Occipital lobe (tissue), 2 donors: ENCODE results near the gene PHEX. TPM values are rescaled to one million over a fixed set of nuclear protein-coding genes. Genes with fewer than 3 reads are reported as not detected.

Experiments used
- DNase-seq: peaks from one replicate; lab custom pipeline; 2025; lab: John Stamatoyannopoulos, UW
- total RNA-seq: library from RNA; depleted of rRNA; stranded (reverse); fragments of >200 nt; gene quantifications from one replicate; pipeline ENCODE4 v1.2.3, GENCODE V29; 2014

Gene PHEX
- total RNA-seq, 1 donor from 2014 or later, result 1.7 TPM

- no peak for DNase-seq
Measured at GRCh38 chrX:22040184-22040583, 8.1 kb downstream of the PHEX start.

DNA sequence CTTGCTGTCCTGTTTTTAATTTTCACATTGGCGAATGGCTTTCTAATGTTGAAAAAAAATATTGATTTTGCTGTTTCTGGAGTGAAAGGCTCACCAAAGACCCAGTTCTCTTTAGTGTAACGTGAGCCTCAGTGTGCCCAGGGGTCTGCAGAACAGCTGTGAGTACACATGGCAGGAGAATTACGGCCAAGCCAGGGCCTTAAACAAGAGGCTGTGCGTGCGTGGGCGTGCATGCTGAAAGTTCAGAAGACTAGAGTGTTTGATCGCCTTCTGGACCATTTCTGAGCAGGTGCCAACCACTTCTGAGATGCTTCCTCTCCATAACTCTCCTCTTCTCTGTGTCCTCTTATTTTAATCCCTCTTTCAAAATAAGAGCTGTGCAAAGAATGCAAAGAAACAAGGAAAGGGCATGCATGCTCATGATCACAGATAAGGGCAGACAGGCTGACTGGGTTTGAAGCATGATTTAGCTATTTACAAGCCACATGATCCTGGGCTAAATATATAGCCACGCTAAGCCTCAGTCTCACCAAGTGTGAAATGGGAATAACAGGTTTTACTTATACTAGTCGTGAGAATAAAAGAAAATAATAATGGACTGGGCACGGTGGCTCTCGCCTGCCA is 9.9 kb downstream of the PHEX start:
- no peak for DNase-seq

DNA sequence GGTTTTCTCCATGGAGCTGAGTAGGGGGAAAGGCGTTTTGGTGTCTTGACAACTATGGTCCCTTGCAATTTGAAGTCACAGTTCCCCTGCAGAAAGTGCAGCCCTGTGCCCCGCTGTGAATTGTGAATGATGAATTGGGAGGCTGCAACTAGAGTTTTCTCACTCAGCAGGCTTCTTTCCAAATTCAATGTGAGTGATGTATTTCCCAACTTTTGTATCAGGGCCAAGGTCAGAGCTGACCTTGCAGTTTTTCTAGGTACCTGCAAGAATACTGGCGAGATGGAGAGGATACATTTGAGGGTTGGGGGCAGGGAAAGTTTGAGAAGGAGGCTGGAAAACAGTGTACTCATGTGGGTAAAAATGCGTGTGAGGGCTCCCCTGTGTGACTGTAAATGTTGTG is 11.7 kb downstream of the PHEX start:
- DNase-seq, result no peak

DNA sequence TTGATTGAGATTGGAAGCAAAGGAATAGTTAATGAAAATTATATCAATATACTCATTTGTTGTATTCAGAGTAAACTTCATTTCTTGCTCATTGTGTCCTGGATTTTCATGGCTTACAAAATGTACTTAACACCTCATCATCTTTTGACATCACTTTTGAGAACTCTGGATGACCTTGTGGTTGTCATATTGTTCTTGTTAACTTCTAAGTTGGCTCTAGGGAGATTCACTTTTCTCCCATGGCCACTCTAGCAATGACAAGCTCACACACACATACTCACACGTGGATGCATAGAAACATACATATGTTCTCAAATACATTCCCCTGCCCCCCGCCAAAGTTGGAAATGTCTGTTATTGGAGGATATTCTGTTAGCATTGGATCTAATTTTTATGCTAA is 15.3 kb downstream of the PHEX start:
- DNase-seq, result no peak

DNA sequence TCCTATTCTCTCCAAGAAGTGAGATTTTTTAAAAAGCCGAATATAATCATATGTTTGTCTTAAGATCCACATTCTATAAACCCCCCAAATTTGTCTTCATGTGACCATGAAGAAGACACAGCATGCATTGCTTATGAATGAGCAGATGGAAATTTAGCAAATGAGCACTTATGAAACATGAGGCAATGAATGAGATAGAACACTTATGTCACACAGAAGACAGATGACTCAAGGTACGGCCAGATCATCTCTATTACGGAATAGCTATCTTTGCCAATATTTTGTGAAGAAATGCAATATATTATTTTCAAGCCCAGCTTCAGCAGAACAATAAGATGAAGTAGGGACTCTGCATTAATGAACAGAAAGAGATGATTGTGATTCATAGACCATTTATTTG is 21.4 kb downstream of the PHEX start:
- DNase-seq, result no peak

DNA sequence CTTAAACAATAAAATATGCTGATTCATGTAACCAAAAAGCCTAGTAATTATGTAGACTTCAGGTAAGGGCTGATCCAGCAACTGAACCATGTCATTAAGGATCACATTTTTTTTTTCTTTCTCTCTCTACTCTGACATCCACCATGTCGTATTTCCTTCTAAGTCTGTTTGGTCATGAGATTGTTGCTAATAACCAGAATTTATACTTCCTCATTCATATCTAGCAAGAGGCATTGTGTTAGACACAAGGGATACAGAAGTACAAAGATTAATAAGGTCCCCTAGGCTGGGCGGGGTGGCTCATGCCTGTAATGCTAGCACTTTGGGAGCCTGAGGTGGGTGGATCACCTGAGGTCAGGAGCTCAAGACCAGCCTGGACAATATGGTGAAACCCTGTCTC is 24.1 kb downstream of the PHEX start:
- no peak for DNase-seq

DNA sequence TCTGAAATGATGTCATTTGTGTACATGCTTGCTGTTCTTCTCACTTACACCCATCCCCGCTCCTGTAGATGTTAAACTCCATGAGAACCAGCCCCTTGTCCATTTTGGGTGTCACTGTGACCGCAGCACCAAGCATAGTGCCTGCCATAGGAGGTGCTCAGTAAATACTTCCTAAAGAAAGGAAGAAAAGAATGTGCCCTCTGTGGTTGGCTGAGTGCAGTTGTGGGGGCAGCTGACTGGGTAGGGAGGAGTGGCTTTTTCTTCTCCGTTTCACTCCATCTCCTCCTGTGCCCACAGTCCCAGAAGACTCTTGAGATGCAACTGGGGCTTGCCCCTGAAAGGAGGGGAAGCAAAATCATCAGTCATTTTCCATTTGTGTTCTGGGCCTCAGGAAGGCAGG is 25.5 kb downstream of the PHEX start:
- no peak for DNase-seq

- no peak for DNase-seq
Measured at GRCh38 chrX:22059775-22060174, 27.6 kb downstream of the PHEX start.

GRCh38 chrX:22060415-22061280 is 28.5 kb downstream of the PHEX start:
- DNase-seq, result no peak

GRCh38 chrX:22063284-22063683 is 31.2 kb downstream of the PHEX start:
- DNase-seq, result no peak

- no peak for DNase-seq
Measured at GRCh38 chrX:22069586-22069985, 37.5 kb downstream of the PHEX start.

DNA sequence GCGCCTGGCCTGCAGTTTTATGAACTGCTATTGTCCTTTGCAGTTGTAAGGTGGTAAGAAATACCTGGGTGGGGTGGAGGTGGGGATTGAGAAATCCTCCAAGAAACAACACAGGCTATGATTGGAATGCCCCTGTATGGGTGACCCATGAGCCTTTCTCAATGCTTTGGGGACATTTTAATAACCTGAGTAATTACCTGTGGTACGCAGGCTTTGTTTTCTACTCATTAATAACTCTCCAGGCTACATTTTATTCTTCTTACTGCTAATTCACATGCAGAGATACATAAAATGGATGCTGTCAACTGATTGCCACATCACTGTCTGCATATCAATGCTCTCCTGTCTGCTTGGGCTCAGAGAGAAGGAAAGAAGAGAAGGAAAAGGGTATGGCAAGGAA is 41.8 kb downstream of the PHEX start:
- no peak for DNase-seq

DNA sequence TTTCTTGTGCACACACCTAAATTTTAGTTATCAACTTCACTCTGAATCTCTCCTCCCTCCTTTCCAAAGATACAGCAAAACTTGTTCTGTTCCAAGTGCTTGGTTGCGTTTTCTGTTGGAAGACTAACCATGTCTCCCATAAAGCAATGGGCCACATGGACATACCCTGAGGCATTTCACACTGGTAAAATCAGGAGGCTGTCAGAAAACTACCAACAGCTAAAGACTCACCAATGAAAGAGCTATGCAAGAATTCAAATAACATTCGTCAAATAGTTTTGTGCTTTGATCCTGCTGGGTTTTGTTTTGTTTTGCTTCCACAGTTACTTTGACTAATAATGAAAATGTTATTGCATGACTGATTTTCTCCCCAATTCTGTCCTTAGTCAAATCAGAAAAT is 46.0 kb downstream of the PHEX start:
- no peak for DNase-seq

- no peak for DNase-seq
Measured at GRCh38 chrX:22081475-22082092, 49.5 kb downstream of the PHEX start.

DNA sequence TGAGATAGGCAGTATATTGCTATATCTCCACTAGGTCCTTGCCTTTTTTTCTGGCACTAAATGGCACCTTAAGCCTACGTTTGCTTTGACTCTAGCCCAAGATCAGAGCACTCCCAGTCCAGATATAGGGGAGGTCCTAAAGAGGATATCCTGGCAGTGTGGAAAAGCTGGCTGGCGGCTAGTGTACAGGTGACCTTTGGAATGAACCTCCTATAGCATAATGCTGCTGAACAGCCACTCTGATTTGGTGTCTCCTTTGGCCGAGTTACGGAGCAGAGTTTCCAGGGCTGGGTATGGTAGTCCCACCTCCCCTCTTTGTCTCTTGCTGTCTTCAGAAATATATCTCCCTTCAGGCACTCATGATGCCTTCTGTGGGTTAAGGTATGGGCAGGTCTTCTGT is 53.9 kb downstream of the PHEX start:
- no peak for DNase-seq

DNA sequence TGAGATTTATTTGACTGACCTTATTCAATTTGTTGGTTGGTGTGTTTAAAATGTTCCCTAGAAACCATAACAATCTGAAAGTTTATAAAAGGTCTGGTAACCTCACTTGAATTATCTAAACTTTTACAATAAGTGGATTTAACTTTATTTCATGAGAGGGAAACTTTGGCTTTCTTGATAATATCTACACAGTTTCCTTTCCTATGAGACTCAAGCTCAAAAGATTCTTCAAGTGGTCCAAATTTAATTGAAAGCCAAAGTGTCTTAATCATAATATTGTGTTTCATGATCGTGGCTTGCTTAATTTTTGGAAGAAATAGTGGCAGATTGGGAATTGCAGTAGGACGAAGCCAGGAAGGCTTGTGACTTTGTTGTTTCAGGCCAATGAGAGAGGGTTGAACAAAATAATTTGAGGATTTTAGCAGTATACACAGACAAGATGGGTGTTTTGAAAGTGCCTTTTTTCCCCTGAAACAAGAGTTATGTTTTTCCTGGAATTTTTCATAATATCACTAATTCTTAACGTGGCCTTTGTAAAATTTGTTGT is 55.0 kb downstream of the PHEX start:
- DNase-seq, result no peak

- no peak for DNase-seq
Measured at GRCh38 chrX:22088326-22088725, 56.2 kb downstream of the PHEX start.

GRCh38 chrX:22090181-22090580 is 58.1 kb downstream of the PHEX start:
- no peak for DNase-seq

- no peak for DNase-seq
Measured at GRCh38 chrX:22093550-22093949, 61.4 kb downstream of the PHEX start.

DNA sequence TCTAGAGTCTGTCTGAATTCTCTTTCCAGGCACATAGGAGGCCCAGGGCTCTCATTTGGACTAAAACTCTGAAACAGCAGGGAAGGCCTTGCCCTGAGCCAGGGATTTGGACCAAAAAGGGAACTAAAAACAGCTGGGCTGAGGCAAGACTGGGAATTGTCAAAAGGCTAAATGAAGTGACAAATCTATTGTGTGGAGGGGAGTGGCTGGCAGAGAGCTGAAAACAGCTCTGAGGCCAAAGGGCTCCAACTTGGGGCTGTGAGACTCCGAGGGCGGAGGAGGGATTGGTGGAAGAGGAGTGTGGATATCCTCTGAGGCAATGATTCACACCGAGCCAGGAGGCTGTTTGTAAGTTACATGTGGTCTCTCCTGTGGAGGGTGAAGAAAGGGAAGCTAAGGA is 63.2 kb downstream of the PHEX start:
- DNase-seq, result no peak

DNA sequence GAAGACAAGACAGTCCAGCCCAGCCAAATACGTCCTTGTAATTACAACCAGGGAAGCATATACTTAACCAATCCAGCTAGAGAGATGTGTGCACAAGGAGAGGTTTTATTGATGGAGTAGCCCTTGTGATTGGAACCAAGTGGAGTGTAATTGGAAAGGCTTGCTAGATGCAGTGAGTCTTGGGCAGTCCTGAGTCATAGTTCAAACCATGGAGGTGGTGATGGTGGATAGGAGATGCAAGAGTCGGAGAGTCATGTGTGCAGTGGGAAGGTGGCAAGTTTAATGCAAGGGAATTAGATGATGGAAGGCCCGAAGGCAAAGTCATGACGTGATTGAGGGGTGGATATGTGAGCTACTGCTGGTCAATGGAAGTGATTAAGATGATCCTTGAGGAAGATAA is 63.7 kb downstream of the PHEX start:
- DNase-seq, result no peak

DNA sequence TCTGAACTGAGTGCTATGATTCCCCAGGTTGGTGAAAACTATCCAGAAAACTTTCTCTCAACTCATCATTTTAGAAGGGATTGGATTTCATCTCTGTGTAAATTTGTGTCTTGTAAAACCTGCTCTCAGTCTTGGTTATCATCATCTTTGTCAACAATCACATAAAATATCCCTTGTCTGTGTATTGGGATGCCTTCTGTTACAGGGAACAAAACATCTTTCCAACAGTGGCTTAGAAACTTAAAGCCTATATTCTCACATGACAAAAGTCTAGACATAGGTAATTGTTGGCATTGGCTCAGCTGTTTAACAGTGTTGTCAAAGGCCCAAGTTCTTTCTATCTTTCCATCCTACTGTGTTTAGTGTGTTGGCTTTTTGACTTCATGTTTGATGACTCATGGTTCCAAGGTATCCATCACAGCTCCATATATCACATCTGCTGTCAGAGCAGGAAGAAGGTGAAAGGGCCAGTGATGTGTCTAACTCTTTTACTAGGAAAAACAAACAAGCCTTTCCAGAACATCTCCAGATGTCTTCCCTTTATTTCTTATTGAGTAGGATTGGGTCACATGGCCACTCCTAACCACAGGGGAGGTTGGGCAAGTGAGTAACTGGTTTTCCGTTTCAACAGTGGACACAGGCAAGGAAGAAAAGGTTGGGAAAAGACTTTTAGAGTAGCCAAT is 65.0 kb downstream of the PHEX start:
- DNase-seq, result no peak
